ENCODE data around the gene FAM9A. TPM values are rescaled to one million over a fixed set of nuclear protein-coding genes. Genes with fewer than 3 reads are reported as not detected.
A peak's percentile ranks its signal among the peaks of the same experiment; 100 is the strongest.
"Not testable (repeated sequence)": the region's sequence is repeated elsewhere in the genome, so short reads cannot be mapped to it uniquely, and the experiment has no call there.

The FAM9A gene
- total and polyA plus RNA-seq, 2 donors (not counting 1 experiment from before 2014, with no cell fraction given) = not detected

- Histone ChIP-seq H3K4me1 (ENCODE audit: control insufficient read depth, extremely low read depth, insufficient read depth, low read length) (no peaks in the 10 kb centered on the region), H3K4me3 (replicated peaks in 1 of 4; ENCODE audit: control extremely low read depth in 1 of 4, insufficient read depth in 1 of 4, low read depth in 3 of 4, low read length in 4 of 4) (no peak overlapping the region), H3K27ac (ENCODE audit: insufficient read depth, low read length) (no peak overlapping the region), H3K9me3 (ENCODE audit: control insufficient read depth, insufficient read depth, low read depth, low read length) (no peaks in the 10 kb centered on the region), H3K36me3 (ENCODE audit: control insufficient read depth, insufficient read depth, low read length) (no peaks in the 10 kb centered on the region), H3K9ac (ENCODE audit: insufficient read depth, low read length) (no peak overlapping the region), H3K79me2 (ENCODE audit: control insufficient read depth, insufficient read depth, low read length) (no peaks in the 10 kb centered on the region), H2AFZ (ENCODE audit: low read length) (peak overlapping the region; percentile 33), H3K4me2 (ENCODE audit: extremely low read depth, insufficient read depth, low read length) (no peak overlapping the region), H3K27me3 (ENCODE audit: control insufficient read depth, insufficient read depth, low read length) (no peaks in the 10 kb centered on the region), H4K20me1 (ENCODE audit: control insufficient read depth, extremely low read depth, insufficient read depth, low read length) (no peaks in the 10 kb centered on the region)
- no peak for TF ChIP-seq EZH2 (IDR thresholded peaks at IDR 0.05; ENCODE audit: low read length, missing control alignments)
- peak; percentile 31 to 43 for TF ChIP-seq CTCF (conservative IDR thresholded peaks at IDR 0.05 in 1 of 2, IDR thresholded peaks at IDR 0.05 in 1 of 2; ENCODE audit: low read depth in 1 of 2, low read length in 2 of 2)
- DNase-seq (ENCODE audit: low read depth in 2 of 2) = peak in 1 of 2 donors; percentile 1
Observed at GRCh38 chrX:8783097-8783713, 18.0 kb downstream of the FAM9A start.

- H3K4me3 ChIP-seq (replicated peaks in 1 of 4; ENCODE audit: control extremely low read depth in 1 of 4, insufficient read depth in 1 of 4, low read depth in 3 of 4, low read length in 4 of 4) = no peak overlapping the region
- H4K20me1 ChIP-seq (ENCODE audit: control insufficient read depth, extremely low read depth, insufficient read depth, low read length) = no peaks in the 10 kb centered on the region
- H3K4me2 ChIP-seq (ENCODE audit: extremely low read depth, insufficient read depth, low read length) = no peak overlapping the region
- TF ChIP-seq EZH2 (IDR thresholded peaks at IDR 0.05; ENCODE audit: low read length, missing control alignments) (no peak), CTCF (conservative IDR thresholded peaks at IDR 0.05 in 1 of 2, IDR thresholded peaks at IDR 0.05 in 1 of 2; ENCODE audit: low read depth in 1 of 2, low read length in 2 of 2) (no peak)
- no peak for DNase-seq (ENCODE audit: low read depth in 2 of 2)
- H3K79me2 ChIP-seq (ENCODE audit: control insufficient read depth, insufficient read depth, low read length) = no peaks in the 10 kb centered on the region
- H3K27ac ChIP-seq (ENCODE audit: insufficient read depth, low read length) = no peak overlapping the region
- H3K4me1 ChIP-seq (ENCODE audit: control insufficient read depth, extremely low read depth, insufficient read depth, low read length) = no peaks in the 10 kb centered on the region
- H3K9ac ChIP-seq (ENCODE audit: insufficient read depth, low read length) = no peak overlapping the region
- H2AFZ ChIP-seq (ENCODE audit: low read length) = peak overlapping the region; percentile 33
- H3K27me3 ChIP-seq (ENCODE audit: control insufficient read depth, insufficient read depth, low read length) = no peaks in the 10 kb centered on the region
- no peaks in the 10 kb centered on the region for H3K36me3 ChIP-seq (ENCODE audit: control insufficient read depth, insufficient read depth, low read length)
- H3K9me3 ChIP-seq (ENCODE audit: control insufficient read depth, insufficient read depth, low read depth, low read length) = no peaks in the 10 kb centered on the region
Observed at GRCh38 chrX:8782595-8782994, 18.6 kb downstream of the FAM9A start.

- not testable (repeated sequence) for H3K36me3 ChIP-seq (ENCODE audit: control insufficient read depth, insufficient read depth, low read length); H3K79me2 ChIP-seq (ENCODE audit: control insufficient read depth, insufficient read depth, low read length); H3K9me3 ChIP-seq (ENCODE audit: control insufficient read depth, insufficient read depth, low read depth, low read length); H4K20me1 ChIP-seq (ENCODE audit: control insufficient read depth, extremely low read depth, insufficient read depth, low read length); H3K4me2 ChIP-seq (ENCODE audit: extremely low read depth, insufficient read depth, low read length); DNase-seq (ENCODE audit: low read depth in 2 of 2); H3K9ac ChIP-seq (ENCODE audit: insufficient read depth, low read length); H3K27me3 ChIP-seq (ENCODE audit: control insufficient read depth, insufficient read depth, low read length); H2AFZ ChIP-seq (ENCODE audit: low read length); H3K27ac ChIP-seq (ENCODE audit: insufficient read depth, low read length); H3K4me1 ChIP-seq (ENCODE audit: control insufficient read depth, extremely low read depth, insufficient read depth, low read length); H3K4me3 ChIP-seq (replicated peaks in 1 of 4; ENCODE audit: control extremely low read depth in 1 of 4, insufficient read depth in 1 of 4, low read depth in 3 of 4, low read length in 4 of 4)
Observed at GRCh38 chrX:8781921-8782320, 19.3 kb downstream of the FAM9A start.
